Activated CD4-positive, alpha-beta T cell treated with anti-CD3 and anti-CD28 coated beads, Interleukin-2, amount 50 U/mL, for 4 hours (primary cell): ENCODE results near the gene OR8G1.
"Not testable (repeated sequence)": the region's sequence is repeated elsewhere in the genome, so short reads cannot be mapped to it uniquely, and the experiment has no call there.

Experiments
- DNase-seq, 2 experiments: peaks; one replicate each; pipeline ENCODE4 v3.0.0-alpha.2; 2020

OR8G1 gene, protein sequence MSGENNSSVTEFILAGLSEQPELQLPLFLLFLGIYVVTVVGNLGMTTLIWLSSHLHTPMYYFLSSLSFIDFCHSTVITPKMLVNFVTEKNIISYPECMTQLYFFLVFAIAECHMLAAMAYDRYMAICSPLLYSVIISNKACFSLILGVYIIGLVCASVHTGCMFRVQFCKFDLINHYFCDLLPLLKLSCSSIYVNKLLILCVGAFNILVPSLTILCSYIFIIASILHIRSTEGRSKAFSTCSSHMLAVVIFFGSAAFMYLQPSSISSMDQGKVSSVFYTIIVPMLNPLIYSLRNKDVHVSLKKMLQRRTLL

DNA sequence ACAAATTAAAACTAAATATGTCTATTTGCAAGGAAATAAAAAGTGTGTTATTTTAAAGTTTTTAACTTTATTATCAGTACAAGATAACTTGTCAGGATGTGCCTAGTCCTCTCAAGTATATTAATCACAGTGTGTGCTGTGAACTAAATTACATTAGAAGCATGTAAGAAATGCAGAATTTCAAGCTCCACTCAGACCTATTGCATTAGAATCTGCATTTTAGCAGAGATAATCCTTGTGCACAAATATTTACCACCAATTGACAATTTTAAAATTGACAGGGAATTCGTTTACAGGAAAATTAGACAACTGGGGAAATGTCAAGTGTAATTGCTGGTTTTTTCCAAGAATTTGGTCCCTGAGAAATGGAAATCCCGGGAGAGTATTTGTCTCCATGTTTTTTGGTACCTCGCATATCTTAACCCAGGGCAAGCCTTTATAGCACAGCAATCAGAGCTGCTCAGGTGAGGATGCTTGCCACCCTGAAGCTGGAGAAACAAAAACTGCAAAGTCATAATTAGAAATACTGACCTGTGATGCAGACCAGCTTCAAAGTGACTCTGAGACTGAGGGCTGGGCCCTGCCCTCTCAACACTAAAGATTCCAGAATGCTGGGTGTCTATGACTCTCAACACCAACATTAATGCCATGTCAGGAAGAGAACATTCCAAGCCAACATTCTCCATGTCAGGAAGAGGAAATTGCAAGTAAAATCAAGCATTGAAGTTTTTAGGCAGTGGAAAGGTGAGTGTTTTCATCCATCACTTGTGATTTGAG lies at the start of gene OR8G1:
TSS of gene OR8G1 (plus strand) at position 475 of the 777 bp plus-strand sequence. CDS start 8,581 bp downstream, outside the sequence.
- no peak for DNase-seq

DNA sequence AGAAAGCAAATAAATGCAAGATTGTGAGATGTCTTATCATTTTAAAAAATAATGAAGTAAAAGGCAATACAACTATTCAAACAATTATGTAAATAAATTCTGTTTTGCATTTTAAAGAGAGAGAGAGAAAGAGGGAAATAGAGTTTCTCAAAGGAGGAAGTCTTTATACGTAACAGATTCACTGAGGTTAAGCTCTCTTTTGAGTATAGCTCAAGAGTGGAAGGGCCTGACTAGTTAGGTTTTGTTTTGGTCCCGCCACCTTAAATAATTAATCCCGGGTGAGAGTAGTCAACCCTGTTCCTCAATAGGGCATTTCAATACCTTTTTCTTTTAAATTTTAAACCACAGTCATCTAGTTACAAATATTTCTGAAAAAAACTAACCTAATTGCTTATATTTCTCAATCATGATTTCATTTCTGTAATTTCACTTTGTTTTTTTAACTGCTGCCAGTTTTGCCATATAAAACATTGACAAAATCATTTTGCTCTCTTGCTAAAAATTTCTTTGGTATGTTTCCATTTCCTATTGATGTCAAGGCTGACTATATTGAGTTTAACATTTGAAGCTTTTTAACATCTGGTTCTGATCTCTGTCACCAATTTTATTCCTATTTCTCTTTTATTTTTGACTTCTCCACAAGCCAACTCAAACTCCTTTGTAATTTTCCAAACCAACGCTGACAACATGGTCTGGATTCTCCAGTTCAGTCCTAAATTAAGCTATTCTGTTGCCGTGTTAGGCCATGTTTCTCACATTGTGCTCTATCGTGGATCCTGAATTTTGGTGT lies 47.5 kb upstream of the OR8G1 start:
- no peak for DNase-seq

DNA sequence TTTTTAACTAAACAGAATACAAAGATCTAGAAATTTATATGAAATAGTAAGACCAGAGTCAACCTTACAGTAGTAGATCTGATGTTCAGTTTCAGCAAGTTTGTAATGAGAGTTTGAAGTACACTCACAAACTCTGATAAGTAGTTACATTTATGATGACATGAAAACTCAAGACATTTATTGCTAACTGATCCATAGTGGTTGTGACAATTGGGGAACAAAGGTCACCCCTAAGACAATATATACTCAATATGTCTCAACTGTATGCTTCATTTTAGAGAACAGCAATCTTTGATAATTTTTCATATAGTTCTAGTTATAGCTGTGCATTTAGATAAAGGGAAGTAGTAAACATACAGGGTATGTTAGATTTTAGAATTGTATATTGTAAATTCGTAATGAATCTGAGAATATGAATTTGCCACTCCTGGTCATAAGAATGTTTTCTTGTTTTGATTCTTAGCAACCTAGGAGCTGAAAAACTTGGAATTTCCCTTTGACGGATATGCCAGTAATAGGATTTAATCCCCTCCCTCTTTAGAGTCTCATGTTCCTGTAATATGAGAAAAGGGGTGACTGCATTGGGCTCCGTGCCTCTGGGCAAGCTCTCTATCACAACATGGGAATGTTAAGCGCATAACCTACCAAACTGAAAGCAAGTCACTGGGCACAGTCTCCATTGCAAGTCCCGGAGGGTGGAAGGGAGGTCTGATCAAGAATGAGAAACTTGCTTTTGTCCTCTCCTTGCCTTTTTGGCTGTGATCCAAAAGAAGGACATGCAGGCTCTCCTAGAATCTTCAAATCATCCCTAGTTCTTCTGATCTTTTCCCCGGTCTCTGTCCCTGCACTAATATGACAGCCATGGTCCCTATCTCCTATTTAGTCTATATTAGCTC lies 46.4 kb upstream of the OR8G1 start:
- DNase-seq: no peak

DNA sequence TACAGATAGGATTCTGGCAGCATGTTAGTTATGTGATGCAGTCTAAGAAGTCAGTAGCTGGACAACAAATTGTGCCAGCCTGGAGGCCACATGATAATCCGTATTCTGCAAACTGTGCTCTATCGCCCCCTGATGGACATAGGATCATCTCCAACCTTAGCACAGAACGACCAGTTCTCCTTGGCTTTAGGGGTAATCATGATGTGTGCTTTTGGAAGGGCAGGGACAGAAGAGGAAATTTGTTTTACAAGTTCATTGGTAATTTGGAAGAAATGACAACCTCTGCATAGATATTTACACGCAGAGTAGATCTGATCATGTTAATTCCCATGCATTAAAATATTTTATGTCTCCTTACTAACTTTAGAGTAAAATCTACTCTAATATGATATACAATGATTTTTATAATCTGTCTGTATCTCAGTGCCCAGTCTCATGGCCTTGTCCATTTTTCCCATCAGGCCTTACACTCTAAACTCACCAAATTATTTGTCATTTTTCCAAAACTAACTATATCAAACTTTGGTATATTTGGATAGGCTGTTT lies 45.6 kb upstream of the OR8G1 start:
- DNase-seq: peak; percentile 11 to 13

DNA sequence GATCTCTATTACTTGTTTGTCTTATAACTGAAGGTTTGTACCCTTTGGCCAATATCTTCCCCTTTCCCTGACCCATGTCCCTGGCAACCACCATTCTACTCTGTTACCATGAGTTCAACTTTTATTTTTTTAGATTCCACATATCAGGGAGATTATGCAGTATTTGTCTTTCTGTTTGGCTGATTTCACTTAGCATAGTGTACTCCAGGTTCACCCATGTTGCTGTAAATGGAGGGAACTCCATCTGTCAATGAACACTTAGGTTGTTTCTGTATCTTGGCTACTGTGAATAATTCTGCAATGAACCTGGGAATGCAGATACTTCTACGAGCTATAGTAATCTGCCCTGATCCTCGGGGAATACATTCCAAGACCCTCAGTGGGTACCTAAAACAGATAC lies 42.9 kb upstream of the OR8G1 start:
- no peak for DNase-seq

DNA sequence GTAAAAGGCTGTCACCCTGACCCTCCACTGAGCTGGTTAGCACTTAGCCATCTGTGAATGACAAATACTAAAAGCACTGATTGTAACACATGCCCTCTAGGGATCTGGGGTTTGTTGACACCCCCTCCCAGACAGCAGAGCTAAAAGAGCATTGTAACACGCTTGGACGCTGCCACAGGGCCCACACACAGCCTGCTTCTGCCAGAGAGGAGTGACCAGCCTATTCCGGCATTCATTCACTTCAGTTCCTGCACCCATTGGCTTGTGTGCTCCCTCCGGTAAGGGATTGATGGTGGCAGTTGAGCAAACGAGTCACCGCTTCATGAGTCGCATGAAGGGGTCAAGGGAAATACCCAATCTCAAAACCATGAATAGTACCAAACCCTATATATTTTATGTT lies 42.0 kb upstream of the OR8G1 start:
- no peak for DNase-seq

DNA sequence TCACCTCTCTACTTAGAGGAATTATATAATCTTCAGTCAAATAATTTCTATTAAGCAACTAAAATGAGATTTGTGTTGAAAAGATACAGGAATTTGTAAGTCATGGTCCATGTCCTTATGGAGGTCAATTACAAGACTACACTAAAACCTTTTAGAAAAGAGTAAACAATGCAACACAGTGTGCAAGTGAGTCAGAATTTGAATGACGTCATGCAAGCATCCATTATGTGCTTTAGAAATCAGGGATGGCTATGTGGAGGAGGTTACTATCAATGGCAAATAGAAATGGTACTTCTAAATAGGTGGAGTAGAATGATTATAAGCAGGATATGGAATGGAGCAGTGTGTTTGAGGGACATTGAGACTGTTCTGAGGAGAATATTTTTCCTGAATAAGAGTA lies 41.2 kb upstream of the OR8G1 start:
- DNase-seq: no peak

DNA sequence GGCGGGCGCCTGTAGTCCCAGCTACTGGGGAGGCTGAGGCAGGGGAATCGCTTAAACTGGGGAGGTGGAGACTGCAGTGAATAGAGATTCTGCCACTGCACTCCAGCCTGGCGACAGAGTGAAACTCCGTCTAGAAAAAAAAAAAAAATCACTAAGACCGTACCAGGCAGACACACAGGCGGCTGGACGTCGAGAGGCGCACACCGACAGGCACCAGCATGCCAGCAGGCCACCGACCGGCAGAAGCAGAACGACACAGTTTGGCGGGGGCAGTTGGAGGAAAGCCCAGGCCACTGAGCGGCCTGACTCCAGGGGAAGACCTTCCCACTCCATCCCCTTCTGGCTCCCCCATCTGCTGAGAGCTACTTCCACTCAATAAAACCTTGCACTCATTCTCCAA lies 40.2 kb upstream of the OR8G1 start:
- DNase-seq: no peak

DNA sequence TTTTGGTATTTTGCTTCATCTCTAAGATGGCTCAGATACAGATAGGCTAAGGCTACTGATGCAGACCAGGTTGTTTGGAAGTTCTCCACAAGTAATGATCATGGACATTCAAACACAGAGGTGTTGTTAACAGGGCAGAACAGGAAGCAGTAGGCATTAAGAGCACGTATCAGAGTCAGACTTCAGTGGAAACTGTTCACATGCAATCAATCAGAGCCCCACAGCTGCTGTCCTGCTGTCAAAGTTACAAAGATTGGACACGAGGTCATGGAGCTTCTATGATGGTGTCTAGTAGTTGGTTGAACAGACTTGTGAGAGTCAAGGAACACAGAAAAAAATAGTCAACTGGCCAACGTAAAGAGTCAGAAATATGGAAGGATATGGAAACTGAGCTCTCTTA lies 37.9 kb upstream of the OR8G1 start:
- no peak for DNase-seq

DNA sequence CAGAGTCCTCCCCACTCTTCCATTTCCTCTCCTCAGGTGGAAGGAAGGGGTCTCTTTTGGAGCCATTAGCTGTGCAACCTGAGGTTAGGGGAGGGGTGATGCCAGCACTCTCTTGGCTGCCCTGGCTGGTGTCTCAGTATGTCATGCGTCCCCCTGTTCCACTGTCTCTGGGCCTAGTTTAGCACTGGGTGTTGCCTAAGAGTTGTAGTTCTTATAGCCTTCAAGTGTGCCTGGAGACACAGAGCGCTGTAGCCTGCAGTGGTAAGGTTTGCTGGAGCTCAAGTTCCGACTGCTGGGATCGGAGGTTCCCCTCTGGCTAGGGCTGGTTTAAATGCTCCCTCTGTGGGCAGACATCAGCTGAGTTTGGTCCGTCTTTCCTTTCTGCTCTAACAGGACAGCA lies 36.9 kb upstream of the OR8G1 start:
- DNase-seq: no peak

DNA sequence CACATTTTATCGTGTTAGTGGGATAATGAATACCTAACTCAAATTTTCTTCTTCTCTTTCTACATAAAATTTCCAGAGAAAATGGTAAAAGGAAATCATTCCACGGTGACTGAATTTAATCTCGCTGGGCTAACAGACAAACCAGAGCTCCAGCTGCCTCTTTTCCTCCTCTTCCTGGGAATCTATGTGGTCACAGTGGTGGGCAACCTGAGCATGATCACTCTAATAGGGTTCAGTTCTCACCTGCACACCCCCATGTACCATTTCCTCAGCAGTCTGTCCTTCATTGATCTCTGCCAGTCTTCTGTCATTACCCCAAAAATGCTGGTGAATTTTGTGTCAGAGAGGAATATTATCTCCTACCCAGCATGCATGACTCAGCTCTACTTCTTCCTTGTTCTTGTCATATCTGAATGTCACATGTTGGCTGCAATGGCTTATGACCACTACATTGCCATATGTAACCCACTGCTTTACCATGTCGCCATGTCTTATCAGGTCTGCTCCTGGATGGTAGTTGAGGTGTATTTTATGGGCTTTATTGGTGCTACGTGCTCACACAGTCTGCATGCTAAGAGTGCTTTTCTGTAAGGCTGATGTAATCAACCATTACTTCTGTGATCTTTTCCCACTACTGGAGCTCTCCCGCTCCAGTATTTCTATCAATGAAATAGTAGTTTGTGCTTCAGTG lies 33.6 kb upstream of the OR8G1 start:
- no peak for DNase-seq

DNA sequence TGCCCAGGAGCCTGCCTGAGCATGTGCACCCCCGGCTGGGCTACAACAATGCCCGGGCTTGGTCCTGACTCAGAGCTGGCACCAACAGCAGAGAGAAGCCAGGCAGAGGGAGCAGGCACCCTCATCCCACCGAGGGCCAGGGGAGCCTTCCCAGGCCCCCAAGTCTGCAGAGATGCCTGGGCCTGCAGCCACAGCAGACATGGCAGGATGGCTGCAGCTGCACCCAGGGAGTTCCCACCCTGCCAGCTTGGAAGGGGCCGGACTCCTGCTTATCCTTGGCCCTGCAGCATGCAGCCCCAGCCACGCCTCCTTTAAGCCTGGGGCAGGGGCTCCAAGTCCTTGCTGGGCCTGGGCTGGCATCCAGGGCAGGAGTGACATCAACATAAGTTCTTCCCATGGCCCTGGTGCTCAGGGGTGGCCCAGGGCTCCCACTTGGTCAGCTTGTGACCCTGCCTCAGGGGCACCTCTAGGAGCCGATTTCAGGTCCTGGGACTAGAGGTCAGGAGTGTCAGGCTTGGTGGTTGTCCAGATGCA lies 31.0 kb upstream of the OR8G1 start:
- no peak for DNase-seq

DNA sequence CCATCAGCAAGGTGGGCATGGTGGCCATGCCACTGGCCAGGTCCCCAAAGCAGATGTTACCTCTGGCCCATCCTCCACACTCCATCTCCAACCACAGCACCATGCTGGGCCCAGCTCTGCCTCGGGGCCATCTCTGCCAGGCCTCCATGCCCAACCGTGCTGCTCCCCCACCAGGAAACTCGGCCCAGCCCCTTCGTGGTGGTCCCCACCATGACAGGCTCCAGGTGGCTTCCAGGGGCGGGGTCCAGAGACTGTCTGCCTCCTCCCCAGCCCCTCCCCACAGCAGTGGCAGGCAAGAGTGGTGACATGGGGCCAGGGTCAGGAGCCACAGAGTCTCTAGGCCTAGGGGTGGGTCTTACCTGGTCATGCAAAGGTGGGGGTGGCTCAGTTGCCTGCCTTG lies 30.5 kb upstream of the OR8G1 start:
- no peak for DNase-seq

DNA sequence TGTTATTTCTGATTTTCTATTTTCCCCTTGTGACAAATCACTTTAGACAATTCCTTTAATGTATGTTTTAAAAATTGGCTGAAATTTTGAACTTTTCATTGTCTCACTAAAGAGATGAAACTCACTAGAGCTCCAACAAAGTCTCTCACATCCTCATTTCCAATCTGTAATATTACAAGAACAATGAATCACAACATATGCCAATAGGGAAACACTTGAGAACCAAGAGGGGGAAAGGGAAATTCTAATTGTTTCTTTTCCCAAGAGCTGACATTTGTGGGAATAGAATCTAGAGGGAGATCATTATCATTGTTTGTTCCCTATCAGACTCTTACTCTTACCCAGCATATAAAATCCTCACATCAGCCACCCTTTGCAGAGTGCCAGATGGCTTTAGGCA lies 29.6 kb upstream of the OR8G1 start:
- DNase-seq: no peak

DNA sequence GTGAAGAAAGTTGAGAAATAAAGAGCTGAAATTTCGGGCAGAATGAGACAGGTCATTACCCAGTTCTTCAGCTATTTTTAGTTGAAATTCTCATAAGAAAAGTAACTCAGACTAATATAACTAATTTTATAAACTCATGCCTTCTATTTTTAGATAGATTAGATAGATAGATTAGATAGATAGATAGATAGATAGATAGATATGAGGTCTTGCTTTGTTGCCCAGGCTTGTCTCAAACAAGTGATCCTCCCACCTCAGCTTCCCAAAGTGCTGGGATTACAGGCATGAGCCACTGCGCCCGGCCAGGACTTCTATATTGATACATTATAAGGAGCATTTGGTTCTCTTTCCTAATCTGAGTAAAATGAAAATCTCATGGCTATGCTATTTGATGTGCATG lies 26.9 kb upstream of the OR8G1 start:
- no peak for DNase-seq

DNA sequence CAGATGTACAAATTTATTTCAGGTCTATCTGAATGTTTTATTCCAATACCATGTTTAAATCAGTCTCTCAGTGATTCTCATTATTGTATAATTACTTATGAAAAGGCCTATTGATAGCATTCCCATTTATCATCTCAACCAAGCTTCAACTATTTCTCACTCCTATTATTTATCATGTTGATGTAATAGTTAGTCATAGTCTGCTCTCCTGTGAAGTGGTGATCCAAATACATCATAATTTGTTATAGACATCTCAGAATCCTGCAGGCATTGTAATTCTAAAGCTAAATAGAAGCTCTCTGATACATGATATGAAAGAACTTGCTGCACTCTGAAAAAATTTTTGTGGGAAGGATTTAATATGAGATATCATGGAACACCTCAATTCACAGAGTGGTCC lies 21.8 kb upstream of the OR8G1 start:
- DNase-seq: no peak

DNA sequence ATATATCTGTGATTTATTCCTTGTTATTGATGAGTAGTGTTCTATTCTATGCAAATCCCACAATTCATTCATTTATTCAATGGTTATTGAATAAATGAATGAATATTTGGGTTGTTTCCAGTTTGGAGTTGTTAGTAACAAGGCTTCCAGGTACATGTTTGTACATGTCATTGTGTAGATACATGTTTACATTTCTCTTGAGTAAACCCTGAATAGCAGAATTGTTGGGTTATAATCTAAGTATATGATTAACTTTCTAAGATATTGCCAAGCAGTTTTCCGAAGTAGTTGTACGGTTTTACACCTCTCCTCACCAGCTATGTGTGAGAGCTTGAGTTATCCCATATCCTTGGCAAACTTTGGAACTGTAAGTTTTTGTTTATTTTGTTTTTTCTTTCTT lies 18.5 kb upstream of the OR8G1 start:
- no peak for DNase-seq

DNA sequence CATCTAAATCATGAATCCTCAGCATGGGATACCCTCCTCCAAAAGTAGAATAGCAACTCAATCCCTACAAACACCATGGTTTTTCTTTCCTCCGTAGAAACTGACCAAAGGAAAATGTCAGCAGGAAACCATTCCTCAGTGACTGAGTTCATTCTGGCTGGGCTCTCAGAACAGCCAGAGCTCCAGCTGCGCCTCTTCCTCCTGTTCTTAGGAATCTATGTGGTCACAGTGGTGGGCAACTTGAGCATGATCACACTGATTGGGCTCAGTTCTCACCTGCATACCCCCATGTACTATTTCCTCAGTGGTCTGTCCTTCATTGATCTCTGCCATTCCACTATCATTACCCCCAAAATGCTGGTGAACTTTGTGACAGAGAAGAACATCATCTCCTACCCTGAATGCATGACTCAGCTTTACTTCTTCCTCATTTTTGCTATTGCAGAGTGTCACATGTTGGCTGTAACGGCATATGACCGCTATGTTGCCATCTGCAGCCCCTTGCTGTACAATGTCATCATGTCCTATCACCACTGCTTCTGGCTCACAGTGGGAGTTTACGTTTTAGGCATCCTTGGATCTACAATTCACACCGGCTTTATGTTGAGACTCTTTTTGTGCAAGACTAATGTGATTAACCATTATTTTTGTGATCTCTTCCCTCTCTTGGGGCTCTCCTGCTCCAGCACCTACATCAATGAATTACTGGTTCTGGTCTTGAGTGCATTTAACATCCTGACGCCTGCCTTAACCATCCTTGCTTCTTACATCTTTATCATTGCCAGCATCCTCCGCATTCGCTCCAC lies 16.1 kb upstream of the OR8G1 start:
- not testable (repeated sequence) for DNase-seq

DNA sequence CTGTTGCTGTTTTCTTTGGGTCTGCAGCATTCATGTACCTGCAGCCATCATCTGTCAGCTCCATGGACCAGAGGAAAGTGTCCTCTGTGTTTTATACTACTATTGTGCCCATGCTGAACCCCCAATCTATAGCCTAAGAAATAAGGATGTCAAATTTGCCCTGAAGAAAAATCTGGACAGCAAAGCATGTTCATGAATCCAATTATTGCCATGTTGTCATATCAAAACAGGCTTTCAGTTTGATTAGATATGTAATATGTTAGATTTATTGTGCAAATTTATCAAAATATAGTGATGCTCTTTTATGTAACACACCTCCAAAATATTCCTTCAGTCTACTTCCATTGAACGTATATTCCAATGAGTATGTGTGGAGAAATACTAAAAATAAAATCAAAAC lies 15.4 kb upstream of the OR8G1 start:
- DNase-seq: no peak

DNA sequence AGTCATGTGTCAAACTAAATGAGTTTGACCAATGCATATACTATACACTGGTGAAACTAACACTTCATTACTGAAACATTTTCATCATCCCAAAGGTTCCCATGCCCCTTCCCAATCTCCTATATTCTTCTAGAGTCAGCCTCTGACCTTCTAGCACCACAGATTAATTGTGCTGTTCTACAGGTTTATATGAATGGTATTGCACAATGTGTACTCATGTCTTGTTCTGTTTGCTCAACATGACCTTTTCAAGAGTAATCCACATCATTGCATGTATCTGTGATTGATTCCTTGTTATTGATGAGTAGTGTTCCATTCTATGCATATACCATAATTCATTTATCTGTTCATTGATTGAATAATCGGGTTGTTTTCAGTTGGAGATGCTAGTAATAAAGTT lies 7.5 kb upstream of the OR8G1 start:
- DNase-seq: no peak

DNA sequence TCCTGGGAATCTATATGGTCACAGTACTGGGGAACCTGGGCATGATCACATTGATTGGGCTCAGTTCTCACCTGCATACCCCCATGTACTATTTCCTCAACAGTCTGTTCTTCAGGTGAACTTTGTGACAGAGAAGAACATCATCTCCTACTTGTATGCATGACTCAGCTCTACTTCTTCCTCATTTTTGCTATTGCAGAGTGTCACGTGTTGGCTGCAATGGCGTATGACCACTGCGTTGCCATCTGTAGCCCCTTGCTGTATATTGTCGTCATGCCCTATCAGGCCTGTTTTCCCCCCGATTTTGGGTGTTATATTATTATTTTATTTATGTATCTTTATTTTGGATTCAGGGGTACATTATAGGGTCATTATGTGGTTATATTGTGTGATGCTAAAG lies 2.4 kb upstream of the OR8G1 start:
- DNase-seq: no peak
